ENCODE measurements around the gene ADGRB3. TPM values are rescaled to one million over a fixed set of nuclear protein-coding genes. Genes with fewer than 3 reads are reported as not detected.

Gene ADGRB3
- total RNA-seq, 1 experiment from 2014 or later, result not detected

- ChIA-PET POLR2A (no interaction called here), CTCF (interaction anchor here (0.6 to 1.3 kb wide), 4 partner anchors 11 to 287 kb away, joined by 3 to 5 read pairs (median 4); no protein-coding TSS in a partner anchor)
- Mint-ChIP-seq H3K9me3 (ENCODE audit: unreplicated experiment) (no peaks in the 10 kb centered on the region), H3K36me3 (ENCODE audit: insufficient read depth, unreplicated experiment) (no peaks in the 10 kb centered on the region), H3K4me1 (ENCODE audit: insufficient read depth, unreplicated experiment) (no peaks in the 10 kb centered on the region), H3K27ac (ENCODE audit: low read depth, unreplicated experiment) (no peak overlapping the region), H3K27me3 (ENCODE audit: insufficient read depth, unreplicated experiment) (peaks cover 30% of the 10 kb centered on the region), H3K4me3 (ENCODE audit: unreplicated experiment) (no peak overlapping the region)
- intact Hi-C loops (cut with micrococcal nuclease), result no loop called here
- peak; percentile 21 for TF ChIP-seq CTCF (IDR thresholded peaks at IDR 0.05; ENCODE audit: unreplicated experiment)
- BruUV-seq (replicated peaks), result no TSS peak
- DNase-seq (ENCODE audit: unreplicated experiment), result peak; percentile 17
Observed at GRCh38 chr6:69164564-69165229, 529.6 kb downstream of the ADGRB3 start.

DNA sequence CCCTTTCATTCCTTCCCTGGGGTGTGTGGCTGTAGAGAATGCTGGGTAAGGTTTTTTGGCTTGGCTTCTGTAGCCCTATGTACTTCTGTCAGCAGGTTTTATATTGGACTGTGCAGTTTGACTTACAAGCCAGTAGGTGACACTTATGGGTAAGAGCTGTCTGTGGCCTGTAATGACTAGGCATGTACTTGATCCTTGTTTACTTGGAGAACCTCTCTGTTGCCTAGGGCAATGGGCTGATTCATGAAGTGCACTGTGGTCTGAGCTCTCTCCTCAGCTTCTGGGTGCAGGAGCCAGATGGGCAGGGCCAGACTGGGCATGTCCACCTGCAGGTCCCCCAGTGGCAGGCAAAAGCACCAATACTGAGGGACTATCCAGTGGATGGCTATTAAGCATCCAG is 544.6 kb downstream of the ADGRB3 start:
- peak; percentile 12 for DNase-seq (ENCODE audit: unreplicated experiment)
- Mint-ChIP-seq H3K4me3 (ENCODE audit: unreplicated experiment) (no peak overlapping the region), H3K36me3 (ENCODE audit: insufficient read depth, unreplicated experiment) (no peaks in the 10 kb centered on the region), H3K4me1 (ENCODE audit: insufficient read depth, unreplicated experiment) (no peaks in the 10 kb centered on the region), H3K27ac (ENCODE audit: low read depth, unreplicated experiment) (no peak overlapping the region), H3K27me3 (ENCODE audit: insufficient read depth, unreplicated experiment) (peaks cover 27% of the 10 kb centered on the region), H3K9me3 (ENCODE audit: unreplicated experiment) (no peaks in the 10 kb centered on the region)
- CTCF ChIA-PET, result interaction anchor here (0.8 kb wide), 1 partner anchor 329 kb away, joined by 3 read pairs; no protein-coding TSS in a partner anchor
- BruUV-seq (replicated peaks), result no TSS peak
- POLR2A ChIA-PET, result no interaction called here
- intact Hi-C loops (cut with micrococcal nuclease), result no loop called here
- no peak for TF ChIP-seq CTCF (IDR thresholded peaks at IDR 0.05; ENCODE audit: unreplicated experiment)

DNA sequence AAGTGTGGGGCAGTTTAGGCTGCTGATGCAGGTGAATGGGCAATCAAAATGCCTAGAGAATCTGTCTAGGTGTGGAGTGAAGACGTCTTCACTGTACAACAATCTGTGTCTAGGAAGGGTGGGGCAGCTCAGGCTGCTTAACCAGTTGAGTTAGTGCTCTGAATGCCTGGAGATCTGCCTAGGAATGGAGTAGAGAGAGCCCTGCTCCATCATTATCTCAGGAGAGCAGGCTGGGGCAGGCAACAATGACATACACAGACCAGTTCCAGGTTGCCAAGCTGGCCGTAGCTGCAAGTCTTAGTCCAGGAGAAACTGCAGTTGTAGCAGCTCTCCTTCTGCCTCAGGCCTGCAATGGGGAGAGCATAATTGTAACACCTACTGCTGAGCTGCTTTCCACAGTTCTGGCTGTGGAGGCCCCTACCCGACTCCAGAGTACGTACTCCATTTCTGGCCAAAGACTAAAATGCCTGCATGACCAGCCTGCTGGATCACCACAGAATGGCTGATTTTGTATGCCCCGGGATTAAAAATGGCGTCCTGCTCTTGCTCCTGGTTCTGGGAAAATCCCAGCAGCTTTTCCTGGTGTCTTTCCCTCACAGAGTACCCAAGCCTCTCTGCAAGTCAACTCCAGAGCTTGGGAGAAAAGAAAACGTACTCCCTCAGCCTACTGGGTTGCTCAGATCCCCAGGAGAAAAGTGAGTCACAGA is 545.4 kb downstream of the ADGRB3 start:
- no TSS peak for BruUV-seq (replicated peaks)
- Mint-ChIP-seq H3K9me3 (ENCODE audit: unreplicated experiment) (no peaks in the 10 kb centered on the region), H3K27me3 (ENCODE audit: insufficient read depth, unreplicated experiment) (peaks cover 27% of the 10 kb centered on the region), H3K4me1 (ENCODE audit: insufficient read depth, unreplicated experiment) (no peaks in the 10 kb centered on the region), H3K27ac (ENCODE audit: low read depth, unreplicated experiment) (no peak overlapping the region), H3K4me3 (ENCODE audit: unreplicated experiment) (no peak overlapping the region), H3K36me3 (ENCODE audit: insufficient read depth, unreplicated experiment) (no peaks in the 10 kb centered on the region)
- DNase-seq (ENCODE audit: unreplicated experiment), result no peak
- ChIA-PET CTCF (no interaction called here), POLR2A (no interaction called here)
- intact Hi-C loops (cut with micrococcal nuclease), result no loop called here
- no peak for TF ChIP-seq CTCF (IDR thresholded peaks at IDR 0.05; ENCODE audit: unreplicated experiment)

DNA sequence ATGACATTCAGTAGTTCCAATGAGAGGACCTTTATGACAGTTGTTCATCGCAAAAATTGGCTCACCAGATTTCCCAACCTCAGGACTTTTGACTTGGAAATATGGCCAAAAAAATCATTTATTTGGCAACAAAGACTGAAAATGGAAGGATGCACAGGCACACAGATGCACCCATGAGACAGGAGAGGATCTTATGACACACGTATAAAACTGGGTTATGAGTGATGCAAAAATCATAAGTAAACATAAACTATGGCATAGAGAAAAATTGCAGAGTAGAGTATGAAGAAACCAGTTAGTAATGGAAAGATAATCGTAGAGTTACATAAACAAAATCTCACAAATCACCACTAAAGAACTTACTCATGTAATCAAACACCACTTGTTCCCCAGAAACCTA is 546.9 kb downstream of the ADGRB3 start:
- no peaks in the 10 kb centered on the region for H3K9me3 Mint-ChIP-seq (ENCODE audit: unreplicated experiment)
- no peak for TF ChIP-seq CTCF (IDR thresholded peaks at IDR 0.05; ENCODE audit: unreplicated experiment)
- H3K36me3 Mint-ChIP-seq (ENCODE audit: insufficient read depth, unreplicated experiment), result no peaks in the 10 kb centered on the region
- ChIA-PET POLR2A (no interaction called here), CTCF (no interaction called here)
- no peaks in the 10 kb centered on the region for H3K4me1 Mint-ChIP-seq (ENCODE audit: insufficient read depth, unreplicated experiment)
- DNase-seq (ENCODE audit: unreplicated experiment), result no peak
- no TSS peak for BruUV-seq (replicated peaks)
- no peak overlapping the region for H3K4me3 Mint-ChIP-seq (ENCODE audit: unreplicated experiment)
- intact Hi-C loops (cut with micrococcal nuclease), result no loop called here
- H3K27ac Mint-ChIP-seq (ENCODE audit: low read depth, unreplicated experiment), result no peak overlapping the region
- peaks cover 16% of the 10 kb centered on the region for H3K27me3 Mint-ChIP-seq (ENCODE audit: insufficient read depth, unreplicated experiment)
